HG02884 (cell line): ENCODE data around the gene ARRDC1.
A peak's percentile ranks its signal among the peaks of the same experiment; 100 is the strongest.
"Not testable (repeated sequence)": the region's sequence is repeated elsewhere in the genome, so short reads cannot be mapped to it uniquely, and the experiment has no call there.

Experiments used
- ATAC-seq: cut with Tn5 transposase; IDR thresholded peaks from one replicate; pipeline ENCODE4 v1.9.1; 2021; ENCODE audit warnings: mild to moderate bottlenecking, moderate library complexity; ENCODE audit not compliant: unreplicated experiment

Gene ARRDC1, protein sequence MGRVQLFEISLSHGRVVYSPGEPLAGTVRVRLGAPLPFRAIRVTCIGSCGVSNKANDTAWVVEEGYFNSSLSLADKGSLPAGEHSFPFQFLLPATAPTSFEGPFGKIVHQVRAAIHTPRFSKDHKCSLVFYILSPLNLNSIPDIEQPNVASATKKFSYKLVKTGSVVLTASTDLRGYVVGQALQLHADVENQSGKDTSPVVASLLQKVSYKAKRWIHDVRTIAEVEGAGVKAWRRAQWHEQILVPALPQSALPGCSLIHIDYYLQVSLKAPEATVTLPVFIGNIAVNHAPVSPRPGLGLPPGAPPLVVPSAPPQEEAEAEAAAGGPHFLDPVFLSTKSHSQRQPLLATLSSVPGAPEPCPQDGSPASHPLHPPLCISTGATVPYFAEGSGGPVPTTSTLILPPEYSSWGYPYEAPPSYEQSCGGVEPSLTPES

GRCh38 chr9:137605121-137606004 lies at the start of gene ARRDC1:
Gene ARRDC1 (plus strand): TSS chr9:137605686. CDS start chr9:137605718, 32 bp downstream.
- peak; percentile 63 for ATAC-seq

GRCh38 chr9:137556069-137556838 lies 49.2 kb upstream of the ARRDC1 start:
- no peak for ATAC-seq

DNA sequence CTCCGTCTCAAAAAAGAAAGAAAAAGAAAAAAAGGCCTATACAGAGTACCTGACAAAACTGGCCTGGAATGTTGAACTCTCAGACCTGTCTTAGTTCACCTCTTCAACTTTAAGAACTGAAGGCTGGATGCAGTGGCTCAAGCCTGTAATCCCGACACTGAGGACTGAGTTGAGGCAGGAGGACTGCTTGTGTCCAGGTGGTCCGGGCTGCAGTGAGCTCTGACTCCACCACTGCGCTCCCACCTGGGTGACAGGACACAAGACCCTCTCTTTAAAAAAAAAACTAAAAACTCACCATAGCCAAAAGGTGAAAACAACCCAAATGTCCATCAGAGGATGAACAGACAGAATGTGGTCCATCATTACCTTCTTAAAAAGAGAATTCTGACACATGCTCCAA lies 47.4 kb upstream of the ARRDC1 start:
- no peak for ATAC-seq

GRCh38 chr9:137564134-137564533 lies 41.4 kb upstream of the ARRDC1 start:
- ATAC-seq: no peak

DNA sequence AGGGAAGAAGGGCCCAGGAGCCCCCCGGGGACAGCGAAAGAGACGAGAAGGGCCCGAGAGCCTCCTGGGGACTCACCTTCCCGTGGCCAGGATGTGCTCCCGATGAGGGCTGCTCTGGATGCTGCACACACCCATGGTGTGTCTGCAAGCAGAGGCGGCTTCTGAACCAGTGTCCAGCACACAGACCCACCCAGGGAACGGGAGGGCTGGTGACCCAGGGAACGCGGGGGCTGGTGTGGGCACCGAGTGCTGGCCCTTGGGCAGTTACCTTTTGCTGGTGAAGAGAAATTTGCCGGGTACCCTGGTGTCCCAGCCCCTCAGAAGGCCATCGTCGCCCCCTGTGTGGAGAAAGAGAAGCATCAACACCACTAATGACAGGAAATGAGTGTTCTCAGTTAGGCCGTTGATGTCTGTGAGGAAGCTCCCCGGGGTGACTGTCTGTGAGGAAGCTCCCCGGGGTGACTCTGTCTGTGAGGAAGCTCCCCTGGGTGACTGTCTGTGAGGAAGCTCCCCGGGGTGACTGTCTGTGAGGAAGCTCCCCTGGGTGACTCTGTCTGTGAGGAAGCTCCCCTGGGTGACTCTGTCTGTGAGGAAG lies 40.6 kb upstream of the ARRDC1 start:
- no peak for ATAC-seq

GRCh38 chr9:137568445-137568844 lies 37.0 kb upstream of the ARRDC1 start:
- not testable (repeated sequence) for ATAC-seq

GRCh38 chr9:137569609-137570203 lies 35.8 kb upstream of the ARRDC1 start:
- ATAC-seq: no peak

GRCh38 chr9:137570566-137570965 lies 34.9 kb upstream of the ARRDC1 start:
- ATAC-seq: no peak

- ATAC-seq: no peak
Observed at GRCh38 chr9:137574192-137574591, 31.3 kb upstream of the ARRDC1 start.

DNA sequence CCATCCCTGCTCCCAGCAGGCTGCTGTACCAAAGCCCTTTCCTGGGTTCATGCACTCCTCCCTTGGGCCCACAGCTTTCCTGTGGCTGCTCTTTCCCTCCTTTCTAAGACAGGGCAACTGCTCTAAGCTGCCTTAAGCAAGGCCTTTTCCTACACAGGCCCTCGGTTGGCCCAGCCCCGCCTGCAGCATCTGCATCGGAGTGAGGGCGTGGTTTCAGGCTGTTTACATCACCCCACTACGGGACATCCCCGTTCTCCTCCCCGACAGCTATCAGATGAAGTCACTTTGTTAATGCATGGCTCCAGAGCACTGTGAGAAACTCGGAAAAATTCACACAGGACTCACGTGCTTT lies 30.1 kb upstream of the ARRDC1 start:
- no peak for ATAC-seq

- no peak for ATAC-seq
Observed at GRCh38 chr9:137575716-137576411, 29.6 kb upstream of the ARRDC1 start.

DNA sequence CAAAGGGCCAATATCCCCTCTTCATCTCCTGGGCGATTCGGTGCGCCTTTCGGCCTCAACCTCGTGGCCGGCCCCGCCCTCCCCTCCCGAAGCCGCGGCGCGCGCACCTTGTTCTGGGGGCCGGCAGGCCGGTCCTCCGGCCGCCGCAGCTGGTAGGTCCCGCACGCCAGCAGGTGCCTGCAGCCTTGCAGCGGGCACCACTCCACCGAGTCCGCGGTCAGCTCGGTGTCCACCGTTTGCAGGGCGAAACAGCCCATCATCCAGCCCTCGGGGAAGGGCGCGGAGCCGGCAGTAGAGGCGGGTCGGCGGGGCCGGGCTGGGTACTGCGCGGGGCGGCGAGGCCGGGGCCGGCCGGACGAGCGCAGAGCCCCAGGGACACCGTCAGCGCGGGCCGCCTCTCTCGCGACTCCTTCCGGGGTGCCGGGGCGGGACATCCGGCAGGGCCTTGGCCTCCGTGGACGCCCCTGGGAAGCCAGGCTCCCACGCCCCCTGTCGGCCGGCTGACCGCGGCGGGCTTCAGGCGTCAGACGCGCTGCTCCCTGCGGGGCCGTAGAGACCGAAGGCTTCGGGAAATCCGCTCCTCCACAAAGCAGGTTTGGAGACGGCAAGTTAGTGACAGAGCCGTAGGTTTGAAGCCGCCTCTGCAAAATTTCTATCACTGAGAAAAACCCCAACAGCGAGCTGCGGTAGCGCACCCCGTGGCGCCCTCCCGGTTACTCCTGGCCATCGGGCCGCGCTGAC lies 26.8 kb upstream of the ARRDC1 start, which contains the start of gene DPH7:
TSS of gene DPH7 (minus strand) at position 408 of the 741 bp plus-strand sequence. CDS start at position 260, 148 bp downstream.
- peak; percentile 89 for ATAC-seq

GRCh38 chr9:137579259-137579604 lies 26.3 kb upstream of the ARRDC1 start:
- no peak for ATAC-seq

DNA sequence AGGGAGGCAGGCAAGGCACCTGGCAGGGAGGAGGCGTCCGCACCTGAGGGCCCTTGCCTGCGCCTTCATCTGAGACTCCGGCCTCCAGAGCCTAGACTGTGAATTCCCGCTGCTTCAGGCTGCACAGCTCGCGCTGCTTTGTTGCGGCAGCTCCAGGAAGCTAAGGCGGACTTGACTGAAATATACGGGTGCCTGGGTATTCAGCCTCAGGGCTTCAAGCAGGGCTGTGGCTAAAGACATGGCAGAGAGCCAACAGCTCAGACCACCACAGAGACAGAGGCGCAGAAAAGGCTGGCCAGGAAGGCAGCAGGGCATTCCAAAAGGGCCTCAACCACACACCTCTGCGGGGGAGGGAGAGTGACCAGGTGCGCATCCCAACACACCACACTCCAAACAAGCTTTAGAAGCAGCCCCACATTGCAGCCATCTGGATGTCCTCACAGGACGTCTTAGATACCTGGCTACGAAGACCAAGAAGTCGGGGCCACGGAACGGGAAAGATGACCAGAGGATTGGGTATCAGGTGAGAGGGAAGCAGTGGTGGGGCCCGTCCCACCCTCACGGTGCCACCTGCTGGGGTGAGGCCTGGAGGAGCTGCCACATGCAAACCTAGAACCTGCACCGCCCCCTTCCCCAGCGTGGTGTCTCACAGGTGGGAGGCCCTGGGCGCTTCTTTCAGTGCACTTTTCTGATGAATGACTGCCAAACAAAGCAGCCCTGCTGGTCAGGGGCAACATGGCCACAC lies 25.1 kb upstream of the ARRDC1 start:
- no peak for ATAC-seq

DNA sequence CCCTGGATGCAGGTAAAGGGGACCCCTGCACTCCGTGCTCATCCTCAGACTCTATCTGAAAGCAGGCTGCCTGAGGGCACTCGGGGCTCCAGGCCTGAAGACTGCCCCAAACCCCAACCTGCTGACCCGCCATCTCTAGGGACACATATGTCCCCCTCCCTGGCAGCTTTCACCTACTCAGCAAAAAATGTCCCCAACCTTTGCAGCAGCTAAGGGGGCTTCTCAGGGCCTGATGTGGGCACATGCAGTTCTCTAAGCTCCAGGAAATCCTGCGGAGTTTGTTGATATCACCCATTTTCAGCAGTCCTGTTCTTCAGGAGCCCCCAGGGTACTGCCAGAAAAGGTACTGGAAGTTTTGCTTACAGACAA lies 24.5 kb upstream of the ARRDC1 start:
- ATAC-seq: no peak

GRCh38 chr9:137581361-137582285 lies 23.9 kb upstream of the ARRDC1 start:
- no peak for ATAC-seq

- ATAC-seq: no peak
Observed at GRCh38 chr9:137582286-137582860, 23.1 kb upstream of the ARRDC1 start.
